Measurements from ENCODE around the gene MUC3A. TPM values are rescaled to one million over a fixed set of nuclear protein-coding genes. Genes with fewer than 3 reads are reported as not detected.

MUC3A gene
- total and polyA plus RNA-seq, 2 of the 13 experiments (the other 11 are each of a cell fraction or from before 2014, with no cell fraction given) = 0.01 TPM; not detected in 1

GRCh38 chr7:100975371-100975821 is 26.1 kb downstream of the MUC3A start:
- Histone ChIP-seq H4K20me1 (ENCODE audit: insufficient read depth, low read length) (no peaks in the 10 kb centered on the region), H3K27me3 (ENCODE audit: control insufficient read depth in 1 of 2, insufficient read depth in 2 of 2, low read length in 2 of 2) (peaks cover 2 to 17% of the 10 kb centered on the region in 2 experiments; a peak in 3 of 5 replicates), H3K9ac (ENCODE audit: insufficient read depth, low read depth, low read length) (no peak overlapping the region), H3K4me2 (ENCODE audit: low read depth, low read length) (no peak overlapping the region), H3K9me3 (ENCODE audit: low read length) (peaks cover 5% of the 10 kb centered on the region; the same call in 1 of the 2 replicates), H3K79me2 (ENCODE audit: insufficient read depth, low read length) (no peaks in the 10 kb centered on the region), H2AFZ (ENCODE audit: low read length) (no peak overlapping the region), H3K4me1 (ENCODE audit: insufficient read depth, low read length) (no peaks in the 10 kb centered on the region), H3K4me3 (replicated peaks in 1 of 3; ENCODE audit: insufficient read depth in 1 of 3, low read depth in 2 of 3, low read length in 3 of 3) (no peak overlapping the region), H3K27ac (ENCODE audit: extremely low read length, insufficient read depth, low read length) (no peak overlapping the region), H3K36me3 (replicated peaks in 1 of 2; ENCODE audit: control insufficient read depth in 1 of 2, insufficient read depth in 2 of 2, low read length in 2 of 2) (no peaks in the 10 kb centered on the region)
- ChIA-PET CTCF (ENCODE audit: low intra/inter-chr PET ratio, low total read pairs) (no interaction called here), POLR2A (no interaction called here)
- no TSS peak for BruUV-seq (replicated peaks)
- intact Hi-C loops (cut with micrococcal nuclease; ENCODE audit: unreplicated experiment) (no loop called here), in situ Hi-C loops (cut with HindIII; ENCODE audit: extremely low pct_ligation_motif_present, low pct_unique_long_range_greater_than_20kb) (no loop called here)
- ATAC-seq = no peak
- DNase-seq (ENCODE audit: low spot score) = no peak
- FAIRE-seq = no peak
- 19% methylated on average over 3 of the region's 3 CpGs for WGBS (ENCODE audit: low lambda C conversion rate)
- TF ChIP-seq ZHX2 (IDR thresholded peaks at IDR 0.05; ENCODE audit: low read depth) = no peak
- no peak for TF ChIP-seq ZHX2 (CRISPR knock-in tag; IDR thresholded peaks at IDR 0.05; ENCODE audit: borderline replicate concordance)
- no peak for TF ChIP-seq KIAA2018 (CRISPR knock-in tag; IDR thresholded peaks at IDR 0.05; ENCODE audit: borderline replicate concordance)
- TF ChIP-seq GATAD1 (CRISPR knock-in tag; IDR thresholded peaks at IDR 0.05) = no peak
- no peak for TF ChIP-seq ZNF274 (CRISPR knock-in tag; IDR thresholded peaks at IDR 0.05)
- no peak for TF ChIP-seq CCAR2 (optimal IDR thresholded peaks at IDR 0.05; ENCODE audit: low read depth, low read length)
- TF ChIP-seq ZNF138 (CRISPR knock-in tag; IDR thresholded peaks at IDR 0.05; ENCODE audit: low read depth) = no peak
- TF ChIP-seq ZNF639 (CRISPR knock-in tag; conservative IDR thresholded peaks at IDR 0.05) = no peak
- no peak for TF ChIP-seq SYNCRIP (IDR thresholded peaks at IDR 0.05; ENCODE audit: insufficient read depth, low read depth, low read length)
- TF ChIP-seq MATR3 (CRISPR knock-in tag; IDR thresholded peaks at IDR 0.05) = no peak

All from HepG2 (cell line).